Middle frontal gyrus (tissue), 1 donor: Measurements from ENCODE around the gene DNAJB4.
"Not testable (repeated sequence)": the region's sequence is repeated elsewhere in the genome, so short reads cannot be mapped to it uniquely, and the experiment has no call there.

Experiments
- DNase-seq: peaks from one replicate; pipeline ENCODE4 v3.0.0-alpha.2; 2015; ENCODE audit warnings: low spot score; ENCODE audit errors: extremely low spot score

The DNAJB4 gene

DNA sequence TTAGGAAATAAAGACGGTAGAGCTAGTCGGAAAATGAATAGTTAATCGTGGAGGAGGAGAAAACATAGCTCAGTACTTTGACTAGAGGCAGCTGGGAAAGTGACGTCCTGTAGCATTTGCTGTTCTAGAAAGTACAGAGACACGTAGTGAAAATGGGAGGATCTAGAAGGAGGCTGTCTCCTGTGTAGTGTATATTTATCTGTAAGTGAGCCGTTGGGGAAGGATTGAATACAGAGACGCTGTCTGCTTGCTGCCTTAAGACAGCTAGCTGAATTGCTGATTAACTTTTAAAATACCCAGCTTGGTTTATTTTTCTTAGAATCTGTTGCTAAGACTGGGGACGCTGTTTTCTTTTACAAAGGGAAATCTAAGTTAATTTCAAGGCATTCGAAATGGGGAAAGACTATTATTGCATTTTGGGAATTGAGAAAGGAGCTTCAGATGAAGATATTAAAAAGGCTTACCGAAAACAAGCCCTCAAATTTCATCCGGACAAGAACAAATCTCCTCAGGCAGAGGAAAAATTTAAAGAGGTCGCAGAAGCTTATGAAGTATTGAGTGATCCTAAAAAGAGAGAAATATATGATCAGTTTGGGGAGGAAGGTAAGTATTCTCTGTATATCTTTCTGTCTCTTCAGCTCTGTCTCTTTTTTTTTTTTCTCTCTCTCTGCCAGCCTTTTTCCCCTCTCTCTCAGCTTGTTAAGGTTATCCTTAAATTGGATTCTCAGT lies at the start of gene DNAJB4:
TSS of gene DNAJB4 (plus strand) at position 221 of the 729 bp plus-strand sequence. CDS start at position 393, 172 bp downstream.
- peak; percentile 87 for DNase-seq

DNA sequence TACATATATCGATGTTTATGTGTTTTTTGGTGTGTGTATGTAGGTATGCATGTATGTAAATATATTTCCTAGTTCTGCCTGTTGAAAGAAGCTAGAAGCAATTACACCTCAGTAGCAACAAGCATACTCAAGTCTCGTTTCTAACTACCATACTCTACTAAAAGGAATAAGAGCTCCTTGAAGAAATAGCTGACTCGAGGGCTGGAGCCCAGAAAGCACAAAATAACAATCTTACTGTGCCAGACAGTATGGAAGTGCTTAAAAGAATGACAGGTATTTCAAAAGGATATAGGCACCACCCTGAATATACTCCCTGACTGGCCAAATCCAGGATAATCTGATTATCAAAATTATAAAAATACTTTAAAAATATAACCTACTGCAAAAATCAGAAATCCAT lies 49.0 kb upstream of the DNAJB4 start:
- no peak for DNase-seq

DNA sequence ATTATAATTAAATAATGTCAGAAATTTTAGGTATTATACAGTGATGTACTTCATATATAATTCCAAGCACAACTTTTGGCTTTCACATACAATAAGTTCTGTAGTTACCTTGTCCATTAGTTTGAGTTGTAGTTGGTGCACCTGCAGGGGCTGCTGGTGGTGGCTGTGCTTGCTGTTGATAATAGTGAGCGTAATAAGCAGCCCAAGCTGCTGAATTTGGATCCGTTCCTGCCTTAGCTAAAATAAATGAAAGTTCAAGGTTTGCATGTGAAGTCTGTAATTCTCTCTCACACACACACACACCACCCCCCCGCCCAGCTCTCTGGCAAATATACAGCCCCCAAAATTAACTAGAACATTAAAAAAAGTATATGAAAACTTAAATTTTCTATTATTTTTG lies 48.3 kb upstream of the DNAJB4 start:
- DNase-seq, result no peak

DNA sequence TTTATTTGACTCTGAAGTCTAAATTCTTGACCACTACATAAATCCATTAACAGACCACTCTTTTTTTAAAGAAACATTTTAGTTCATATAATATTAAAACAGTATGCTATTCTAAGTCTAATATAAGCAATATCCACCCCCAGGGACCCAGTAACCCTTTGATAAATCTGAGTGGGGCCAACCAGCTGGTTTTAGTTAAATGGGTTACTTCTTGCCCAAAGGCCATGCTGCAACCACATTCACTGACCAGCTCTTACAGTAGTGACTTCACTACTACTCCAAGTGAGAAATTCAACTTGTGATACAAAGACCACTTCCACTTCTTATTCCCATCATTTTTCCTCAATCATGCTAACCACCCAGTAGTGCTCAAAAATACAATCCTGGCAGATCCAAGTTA lies 46.3 kb upstream of the DNAJB4 start:
- DNase-seq, result no peak

DNA sequence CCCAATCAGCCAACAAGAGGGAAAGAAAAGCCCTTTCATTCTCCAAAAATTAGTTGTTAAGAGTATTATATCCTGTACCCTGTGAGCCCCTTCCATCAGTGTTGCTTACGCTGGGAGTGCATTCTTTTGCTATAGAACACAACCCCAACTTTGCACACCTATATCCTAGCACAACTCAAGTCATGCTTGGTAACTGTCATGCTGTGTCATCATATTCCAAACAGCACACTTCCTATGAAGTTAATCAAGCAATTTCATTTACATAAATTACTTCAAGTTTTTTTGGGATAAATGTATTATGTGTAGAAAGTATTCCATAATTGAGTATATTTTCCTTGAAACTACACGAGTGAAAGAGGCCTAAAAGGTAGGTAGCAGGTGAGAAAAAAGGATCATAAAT lies 45.9 kb upstream of the DNAJB4 start:
- DNase-seq, result no peak

DNA sequence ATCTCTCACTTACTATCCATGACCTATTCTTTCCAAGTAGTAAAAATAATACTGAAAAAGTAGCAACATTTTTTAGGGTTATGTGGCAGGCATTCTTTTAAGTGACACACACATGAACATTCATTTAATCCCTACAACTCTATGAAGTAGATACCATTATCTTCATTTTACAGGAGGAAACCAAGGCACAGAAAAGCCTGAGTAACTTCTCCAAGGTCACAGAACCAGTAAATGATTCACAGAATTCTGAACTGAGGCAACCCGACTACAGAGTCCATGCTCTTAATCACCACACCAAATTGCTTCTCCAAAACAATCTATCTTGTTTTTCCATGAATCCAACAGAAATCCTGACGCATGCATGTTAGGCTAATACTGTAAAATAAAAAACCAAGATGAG lies 43.3 kb upstream of the DNAJB4 start:
- DNase-seq, result no peak

DNA sequence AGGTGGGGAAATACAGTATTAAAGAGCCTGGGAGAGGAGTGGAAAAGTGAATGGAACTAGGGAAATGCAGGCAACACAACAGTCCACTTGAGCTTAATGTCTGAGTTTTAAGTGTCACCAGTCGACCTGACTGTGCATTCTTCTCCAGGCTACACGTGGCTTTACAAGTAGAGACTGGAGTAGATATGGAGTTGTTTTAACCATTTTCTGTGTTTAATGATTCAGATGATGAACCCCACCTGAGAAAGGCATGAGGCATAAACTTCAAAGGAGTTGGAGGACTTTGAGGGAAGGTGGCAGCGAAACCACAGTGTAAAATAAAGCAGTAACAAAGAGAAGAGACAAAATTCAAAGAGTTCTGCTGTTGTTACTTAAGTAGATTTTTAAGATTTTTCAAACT lies 38.4 kb upstream of the DNAJB4 start:
- no peak for DNase-seq

DNA sequence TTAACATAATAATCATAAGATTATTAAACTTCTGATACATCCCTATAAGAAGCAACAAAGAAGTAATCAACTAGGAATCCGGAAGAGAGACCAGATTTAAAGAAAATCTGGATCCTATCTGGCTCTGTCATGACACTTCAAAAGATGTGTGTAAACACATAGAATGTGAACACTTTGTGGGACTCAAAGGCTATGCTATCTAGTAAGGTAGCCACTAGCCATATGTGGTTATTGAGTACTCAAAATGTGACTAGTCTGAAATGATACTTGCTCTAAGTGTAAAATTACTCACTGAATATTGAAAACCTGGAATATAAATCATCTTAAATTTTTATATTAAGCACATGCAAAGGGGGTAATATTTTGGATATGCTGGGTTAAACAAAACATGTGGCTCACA lies 34.5 kb upstream of the DNAJB4 start:
- DNase-seq, result no peak

DNA sequence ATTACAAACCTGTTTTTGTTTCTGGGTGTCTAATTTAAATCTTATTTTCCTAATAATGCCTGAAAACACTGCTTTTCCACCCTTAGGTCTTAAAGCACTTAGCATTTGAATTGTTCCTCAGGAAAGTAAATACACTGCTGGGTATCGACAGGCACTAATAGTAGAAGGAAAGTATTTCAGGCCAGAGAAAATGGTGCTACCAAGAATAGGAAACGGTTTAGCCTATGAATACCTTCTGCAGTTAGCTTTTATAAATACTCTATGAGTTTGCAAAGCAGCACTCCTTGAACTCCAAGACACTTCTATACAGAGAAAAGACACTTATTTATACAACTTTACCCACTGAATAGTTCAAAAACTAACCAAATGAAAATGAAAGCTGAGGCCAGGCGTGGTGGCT lies 32.7 kb upstream of the DNAJB4 start:
- DNase-seq, result no peak

DNA sequence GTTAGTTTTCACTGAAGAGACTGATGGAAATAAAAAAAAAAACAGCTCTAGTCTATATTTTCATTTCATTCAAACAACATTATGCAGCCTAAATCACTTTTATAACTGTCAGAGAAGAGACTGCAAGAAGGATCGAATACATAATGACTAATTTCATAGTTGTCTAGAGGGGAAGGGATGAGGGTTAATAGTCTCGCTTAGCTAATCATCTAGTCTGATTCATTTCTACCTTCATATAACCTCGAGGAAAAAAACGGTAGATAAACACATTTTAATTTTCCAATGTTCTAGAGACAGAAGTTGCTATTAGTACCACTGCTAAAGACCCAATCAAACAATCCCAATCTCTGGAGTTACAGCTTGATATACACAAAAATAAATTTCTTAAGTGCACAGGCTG lies 29.4 kb upstream of the DNAJB4 start:
- DNase-seq, result no peak

DNA sequence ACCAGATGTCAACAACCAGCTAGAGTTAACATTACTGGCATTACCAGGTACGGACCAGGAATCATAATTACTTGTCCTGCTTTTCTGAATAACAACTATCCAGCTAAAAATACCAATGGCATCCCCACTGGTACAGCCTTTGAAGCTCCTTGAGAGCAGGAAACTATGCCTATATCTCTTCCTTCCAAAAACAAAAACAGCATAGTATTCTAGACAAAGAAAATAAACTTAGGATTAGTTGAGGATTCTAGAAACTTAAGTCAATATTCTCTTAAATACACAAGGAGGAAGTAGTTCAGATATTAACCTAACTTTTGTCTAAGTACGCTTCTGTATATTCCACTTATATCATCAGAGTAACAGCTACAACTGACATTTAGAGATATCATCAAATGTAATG lies 28.8 kb upstream of the DNAJB4 start:
- no peak for DNase-seq

DNA sequence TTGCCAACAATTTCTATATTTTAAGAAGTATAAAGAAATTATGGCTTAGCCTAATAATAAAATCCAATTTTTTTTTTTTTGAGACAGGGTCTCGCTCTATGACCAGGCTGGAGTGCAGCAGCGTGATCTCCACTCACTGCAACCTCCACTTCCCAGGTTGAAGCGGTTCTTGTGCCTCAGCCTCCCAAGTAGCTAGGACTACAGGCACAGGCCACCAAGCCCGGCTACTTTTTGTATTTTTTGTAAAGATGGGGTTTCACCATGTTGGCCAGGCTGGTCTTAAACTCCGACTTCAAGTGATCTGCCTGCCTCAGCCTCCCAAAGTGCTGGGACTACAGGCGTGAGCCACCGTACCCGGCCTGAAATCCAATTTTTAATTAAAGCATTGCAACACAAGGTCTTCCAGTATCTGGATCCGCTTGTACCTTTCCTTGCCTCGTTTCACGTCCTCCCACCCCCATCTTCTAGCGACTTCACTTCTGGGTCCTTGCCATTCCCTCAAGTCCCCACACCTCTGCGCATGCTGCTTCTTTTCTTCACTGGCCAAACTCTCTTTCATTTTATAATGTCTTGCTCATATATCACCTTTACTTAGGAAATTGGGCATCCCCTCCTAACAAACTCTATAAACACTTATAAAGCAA lies 28.2 kb upstream of the DNAJB4 start:
- no peak for DNase-seq

DNA sequence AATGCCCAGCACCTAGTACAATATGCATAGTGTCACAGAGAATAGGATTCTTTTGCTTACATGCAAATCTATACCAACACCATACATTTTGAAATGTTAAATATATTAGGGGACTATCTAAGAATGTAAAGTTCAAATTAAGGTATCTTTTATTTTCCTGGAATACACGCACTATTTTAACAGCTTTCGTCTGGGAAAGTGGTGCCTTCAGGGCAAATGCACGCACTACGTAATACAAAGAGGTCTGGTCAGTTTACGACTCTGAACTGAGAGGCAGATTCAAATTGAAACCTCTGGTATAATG lies 26.8 kb upstream of the DNAJB4 start:
- DNase-seq, result no peak

DNA sequence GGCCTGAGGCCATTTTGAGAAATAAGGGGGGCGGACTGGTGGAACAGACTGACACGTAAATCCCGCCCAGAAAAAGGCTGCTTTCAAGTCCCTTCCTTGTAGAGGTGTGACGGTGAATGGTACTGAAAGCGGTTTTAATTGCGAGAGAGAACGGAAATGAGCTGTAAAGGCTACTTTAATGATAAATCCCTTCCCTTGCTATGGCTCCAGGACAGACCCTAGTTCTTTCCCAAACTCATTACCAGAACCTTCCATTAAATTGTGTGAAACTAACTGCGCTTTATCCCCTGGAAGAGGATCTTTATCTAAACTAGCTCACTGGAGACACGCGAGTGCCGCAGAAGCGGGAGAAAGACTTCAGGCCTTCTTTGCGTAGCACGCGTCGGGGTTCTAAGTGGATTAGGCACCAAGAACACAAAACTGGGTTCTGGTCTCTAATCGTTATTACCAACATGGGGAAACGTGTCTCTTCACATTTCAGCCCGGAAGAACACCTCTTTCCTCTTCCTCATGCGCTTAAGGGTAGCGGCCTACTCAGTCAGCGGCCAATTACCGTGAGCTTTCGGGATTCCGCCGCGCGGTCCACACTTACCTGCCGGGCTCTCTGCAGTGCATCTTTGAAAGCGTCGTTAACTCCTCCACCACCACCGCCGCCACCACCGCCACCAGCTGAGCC lies 26.3 kb upstream of the DNAJB4 start:
- DNase-seq, result peak; percentile 33

DNA sequence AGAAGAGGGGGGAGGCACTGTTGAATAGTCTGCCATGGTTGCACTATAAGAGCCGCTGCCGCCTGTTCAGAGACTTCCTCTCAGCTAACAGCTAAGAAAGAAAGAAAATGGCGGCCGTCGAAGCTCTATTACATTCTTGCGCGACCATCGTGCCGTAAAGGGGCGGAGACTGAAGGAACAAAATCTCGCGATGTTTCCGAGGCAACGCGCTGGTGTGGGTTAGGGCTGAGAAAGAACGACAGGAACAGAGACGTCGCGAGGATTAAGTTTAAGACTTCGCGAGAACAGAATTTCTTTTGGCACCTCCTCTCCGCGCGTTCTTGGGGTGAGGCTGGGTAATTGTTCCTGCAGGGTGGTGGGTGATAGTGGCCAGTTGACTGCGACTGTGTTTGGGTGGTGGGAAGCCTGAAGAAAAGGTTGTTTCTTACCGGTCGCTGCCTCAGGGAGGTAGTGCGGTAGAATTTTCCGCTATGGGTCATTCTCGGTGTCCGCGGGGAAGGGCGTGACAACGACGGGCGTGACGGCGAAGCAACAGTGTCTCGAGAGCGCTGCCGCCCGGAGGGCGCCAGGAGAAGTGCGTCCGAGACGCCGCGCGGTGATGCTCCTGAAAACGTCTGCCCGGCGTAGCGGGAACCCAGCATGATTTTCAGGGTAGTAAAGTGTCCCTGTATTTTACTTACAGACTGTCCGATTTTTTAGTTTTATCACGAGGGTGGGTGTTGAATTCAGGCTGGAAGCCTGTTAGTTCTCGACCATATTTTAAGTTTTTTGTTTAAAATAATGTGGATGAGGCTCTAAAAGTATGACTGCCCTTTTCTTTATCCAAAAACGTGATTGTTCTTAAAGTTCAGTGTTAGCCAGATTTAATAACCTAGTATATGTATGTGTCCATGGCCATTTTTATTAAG lies 25.5 kb upstream of the DNAJB4 start, which contains the start of gene FUBP1:
TSS of gene FUBP1 (minus strand) at position 104 of the 908 bp plus-strand sequence. CDS start at position 36, 68 bp downstream.
- DNase-seq, result peak; percentile 96

DNA sequence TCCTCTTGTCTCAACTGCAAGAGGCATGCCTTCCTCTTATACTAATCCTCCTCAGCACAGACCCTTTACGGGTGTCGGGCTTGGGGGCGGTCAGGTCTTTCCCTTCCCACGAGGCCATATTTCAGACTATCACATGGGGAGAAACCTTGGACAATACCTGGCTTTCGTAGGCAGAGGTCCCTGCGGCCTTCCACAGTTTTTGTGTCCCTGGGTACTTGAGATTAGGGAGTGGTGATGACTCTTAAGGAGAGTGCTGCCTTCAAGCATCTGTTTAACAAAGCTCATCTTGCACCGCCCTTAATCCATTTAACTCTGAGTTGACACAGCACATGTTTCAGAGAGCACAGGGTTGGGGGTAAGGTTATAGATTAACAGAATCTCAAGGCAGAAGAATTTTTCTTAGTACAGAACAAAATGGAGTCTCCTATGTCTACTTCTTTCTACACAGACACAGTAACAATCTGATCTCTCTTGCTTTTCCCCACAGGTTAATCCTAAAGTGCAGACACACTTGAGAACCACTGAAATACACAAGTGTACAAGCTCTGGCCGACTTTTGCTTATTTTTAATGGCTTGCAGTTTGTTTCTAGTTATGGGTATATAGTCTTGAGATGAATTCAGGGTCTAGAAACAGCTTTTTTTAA lies 21.3 kb upstream of the DNAJB4 start:
- not testable (repeated sequence) for DNase-seq

DNA sequence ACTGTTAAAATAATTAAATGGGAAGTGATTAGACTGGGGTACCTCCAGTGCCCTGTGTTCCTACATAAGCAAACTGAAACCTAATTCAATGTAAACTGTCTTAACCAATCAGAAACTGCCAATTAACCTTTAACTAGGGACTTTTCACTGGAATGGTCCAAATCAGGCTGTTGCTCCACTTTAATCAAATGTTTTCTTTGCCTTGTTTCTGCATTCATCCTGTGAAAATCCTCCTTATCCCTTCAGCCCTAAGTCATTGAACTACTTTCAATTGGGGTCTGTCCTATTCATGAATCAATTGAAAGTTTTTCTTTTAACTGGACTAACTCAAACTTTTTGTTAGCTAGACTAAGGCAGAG lies 20.8 kb upstream of the DNAJB4 start:
- DNase-seq, result no peak

DNA sequence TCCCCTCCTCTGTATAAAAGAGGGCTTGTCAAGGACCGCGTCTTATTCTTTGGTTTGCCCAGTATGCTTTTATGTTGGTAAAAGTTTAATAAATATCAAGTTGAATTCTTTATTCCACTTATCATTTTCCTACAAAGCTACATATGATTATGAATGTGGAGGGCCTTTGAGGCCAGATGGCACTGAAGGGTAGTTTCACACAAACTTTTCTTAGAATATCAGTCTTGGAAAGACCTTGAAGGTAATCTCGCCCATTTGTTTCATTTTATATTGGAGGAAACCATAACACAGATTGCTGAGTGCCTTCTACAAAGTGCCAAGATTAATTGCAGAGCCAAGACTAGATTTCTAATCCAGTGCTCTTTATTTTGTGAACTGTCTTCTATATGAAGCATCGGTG lies 20.1 kb upstream of the DNAJB4 start:
- DNase-seq, result no peak

DNA sequence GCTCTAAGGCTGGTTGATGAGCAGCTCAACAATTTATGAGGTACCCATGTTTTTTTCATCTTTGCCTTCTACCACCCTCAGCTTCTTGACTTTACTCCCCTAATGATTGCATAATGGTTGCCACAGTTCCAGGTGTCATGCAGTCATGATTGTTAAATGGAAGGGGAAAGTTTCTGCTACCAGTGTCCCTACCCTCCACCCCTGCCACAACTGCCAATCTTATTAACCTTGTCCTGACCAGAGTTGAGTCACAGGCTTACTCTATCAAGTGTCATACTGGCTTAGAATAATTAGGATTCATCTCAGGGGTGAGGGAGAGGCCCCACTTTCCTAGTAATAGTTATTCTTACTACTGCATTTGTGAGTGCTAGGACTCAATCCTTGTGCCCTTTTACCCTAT lies 17.9 kb upstream of the DNAJB4 start:
- no peak for DNase-seq

DNA sequence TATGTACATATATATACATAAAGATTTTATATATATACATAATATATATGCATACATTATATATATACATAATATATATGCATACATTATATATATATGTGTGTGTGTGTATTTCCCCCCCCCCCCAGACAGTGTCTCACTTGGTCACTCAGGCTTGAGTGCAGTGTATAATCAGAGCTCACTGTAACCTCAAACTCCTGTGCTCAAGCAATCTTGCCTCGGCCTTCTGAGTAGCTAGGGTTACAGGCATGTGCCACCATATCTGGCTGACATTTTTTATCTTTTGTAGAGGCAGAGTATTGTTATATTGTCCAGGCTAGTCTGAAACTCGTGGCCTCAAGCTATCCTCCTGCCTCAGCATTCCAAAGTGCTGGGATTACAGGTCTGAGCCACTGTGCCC lies 16.8 kb upstream of the DNAJB4 start:
- no peak for DNase-seq

DNA sequence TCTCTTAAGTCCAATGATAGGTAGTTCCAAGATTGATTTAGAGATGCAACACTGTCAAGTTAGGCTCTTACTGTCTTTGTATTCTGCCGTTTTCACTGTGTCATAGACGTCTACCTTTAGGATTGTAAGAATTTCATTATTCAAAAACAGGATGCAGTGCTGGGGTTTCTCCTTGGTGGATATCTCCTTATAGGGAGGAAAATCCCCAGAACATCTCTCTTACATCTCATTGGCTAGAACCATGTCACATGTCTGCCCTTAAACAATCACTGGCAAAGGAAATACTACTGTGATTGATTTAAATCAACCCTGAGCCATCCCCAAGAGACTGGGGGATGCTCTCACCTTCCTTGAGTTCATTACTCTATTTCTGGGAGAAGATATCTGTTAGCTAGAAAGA lies 15.0 kb upstream of the DNAJB4 start:
- no peak for DNase-seq
